HG03196 (cell line): ENCODE results near the gene SLC35A4.
"Not testable (repeated sequence)": the region's sequence is repeated elsewhere in the genome, so short reads cannot be mapped to it uniquely, and the experiment has no call there.

ENCODE experiments used
- ATAC-seq: cut with Tn5 transposase; IDR thresholded peaks from one replicate; pipeline ENCODE4 v1.9.1; 2021; ENCODE audit not compliant: unreplicated experiment

The SLC35A4 gene

GRCh38 chr5:140588311-140589070 lies 23.9 kb downstream of the SLC35A4 start:
- ATAC-seq = no peak

- ATAC-seq = no peak
These were observed 26.2 kb downstream of the SLC35A4 start for GRCh38 chr5:140590861-140591260.

- ATAC-seq = no peak
These were observed 27.2 kb downstream of the SLC35A4 start for GRCh38 chr5:140591747-140592372.

GRCh38 chr5:140593070-140593469 lies 28.4 kb downstream of the SLC35A4 start:
- not testable (repeated sequence) for ATAC-seq

- ATAC-seq = no peak
These were observed 29.5 kb downstream of the SLC35A4 start for GRCh38 chr5:140594169-140594568.

GRCh38 chr5:140595538-140596300 lies 31.1 kb downstream of the SLC35A4 start:
- ATAC-seq = no peak

GRCh38 chr5:140596321-140596741 lies 31.7 kb downstream of the SLC35A4 start:
- no peak for ATAC-seq

- ATAC-seq = no peak
These were observed 34.2 kb downstream of the SLC35A4 start for GRCh38 chr5:140598836-140599235.

GRCh38 chr5:140600096-140600495 lies 35.5 kb downstream of the SLC35A4 start:
- no peak for ATAC-seq

- ATAC-seq = no peak
These were observed 37.5 kb downstream of the SLC35A4 start for GRCh38 chr5:140602147-140602546.

GRCh38 chr5:140603446-140603698 lies 38.7 kb downstream of the SLC35A4 start:
- not testable (repeated sequence) for ATAC-seq

- ATAC-seq = no peak
These were observed 39.1 kb downstream of the SLC35A4 start for GRCh38 chr5:140603734-140604133.

- ATAC-seq = no peak
These were observed 41.3 kb downstream of the SLC35A4 start for GRCh38 chr5:140605879-140606278.

GRCh38 chr5:140607031-140607430 lies 42.4 kb downstream of the SLC35A4 start:
- no peak for ATAC-seq

GRCh38 chr5:140608722-140609121 lies 44.1 kb downstream of the SLC35A4 start:
- no peak for ATAC-seq

- no peak for ATAC-seq
These were observed 44.5 kb downstream of the SLC35A4 start for GRCh38 chr5:140609126-140609525.

- ATAC-seq = no peak
These were observed 46.4 kb downstream of the SLC35A4 start for GRCh38 chr5:140611020-140611521.
